Endothelial cell of umbilical vein (primary cell): ENCODE data around the gene KCNJ16. TPM values are rescaled to one million over a fixed set of nuclear protein-coding genes. Genes with fewer than 3 reads are reported as not detected.

ENCODE experiments used
- BruUV-seq: library from RNA; stranded (reverse); fragments of 400-500 nt; replicated peaks from 2 replicates; lab custom pipeline; 2021; lab: Mats Ljungman, UMichigan
- CTCF ChIA-PET: fragments of 300-600, 350-600 bp; sonication (Branson Sonifier 250); formaldehyde crosslinking; loops from one replicate; lab custom pipeline; 2021; ENCODE audit warnings: antibody characterized with exemption, inconsistent platforms; lab: Charles Lee
- POLR2A ChIA-PET: fragments of 300-600, 350-600 bp; sonication (Branson Sonifier 250); formaldehyde crosslinking; loops from one replicate; lab custom pipeline; 2021; ENCODE audit warnings: antibody characterized with exemption, inconsistent platforms; lab: Charles Lee
- DNase-seq: peaks from one replicate; pipeline ENCODE4 v3.0.0-alpha.2; 2011; ENCODE audit warnings: low read depth, low spot score
- FAIRE-seq: peaks from 2 replicates; lab custom pipeline; 2011; peaks lifted over from hg19 to GRCh38; lab: Jason Lieb, UNC
- H2AFZ ChIP-seq: 2 replicates; pipeline ENCODE4 v1.6.0; 2012; ENCODE audit warnings: low read depth, low read length, control low read depth, inconsistent platforms
- H3K27ac ChIP-seq: 2 replicates; pipeline ENCODE4 v1.5.1; 2011; ENCODE audit warnings: low read depth, mild to moderate bottlenecking, control low read depth, low read length, moderate library complexity; ENCODE audit not compliant: insufficient read depth
- H3K27me3 ChIP-seq, 2 experiments: 2 replicates each; pipeline versions ENCODE4 v1.6.0 to v1.6.1; 2011; ENCODE audit warnings: low read length in 2 of 2, mixed read lengths in 1 of 2; ENCODE audit not compliant: control insufficient read depth in 2 of 2, insufficient read depth in 2 of 2
- H3K36me3 ChIP-seq, 2 experiments: 2 replicates in 1 of 2; 3 replicates in 1 of 2; pipeline ENCODE4 v1.5.1; 2011; ENCODE audit warnings: low read length in 2 of 2, mild to moderate bottlenecking in 1 of 2, moderate library complexity in 1 of 2; ENCODE audit not compliant: control insufficient read depth in 2 of 2, insufficient read depth in 2 of 2; ENCODE audit errors: extremely low read depth in 1 of 2
- H3K4me1 ChIP-seq: 3 replicates; pipeline ENCODE4 v1.5.1; 2011; ENCODE audit warnings: mild to moderate bottlenecking, low read length; ENCODE audit not compliant: control insufficient read depth, insufficient read depth; ENCODE audit errors: extremely low read depth
- H3K4me2 ChIP-seq: 2 replicates; pipeline ENCODE4 v1.6.1; 2011; ENCODE audit warnings: low read length, control low read depth, mixed read lengths; ENCODE audit not compliant: insufficient read depth
- H3K4me3 ChIP-seq, 3 experiments: fragments of 200-600 bp in 1 of 3; sonication (generic), shearing (Covaris generic) in 1 of 3; replicated peaks in 1 of 3; 2 replicates each; pipeline ENCODE4 v1.5.1; 2011 to 2016; ENCODE audit warnings: control low read depth in 3 of 3, low read length in 3 of 3, mild to moderate bottlenecking in 2 of 3, inconsistent platforms in 1 of 3, low read depth in 1 of 3, moderate library complexity in 1 of 3; ENCODE audit not compliant: insufficient read depth in 1 of 3
- H3K79me2 ChIP-seq: 2 replicates; pipeline ENCODE4 v1.6.0; 2012; ENCODE audit warnings: low read length, inconsistent platforms; ENCODE audit not compliant: control insufficient read depth, insufficient read depth
- H3K9ac ChIP-seq: replicated peaks from 2 replicates; pipeline ENCODE3; 2011; ENCODE audit warnings: low read length, control low read depth; ENCODE audit not compliant: insufficient read depth; ENCODE audit errors: extremely low read depth
- H3K9me1 ChIP-seq: replicated peaks from 3 replicates; pipeline ENCODE4 v1.6.0; 2011; ENCODE audit warnings: mild to moderate bottlenecking, low read length; ENCODE audit not compliant: control insufficient read depth, insufficient read depth; ENCODE audit errors: extremely low read depth
- H3K9me3 ChIP-seq: replicated peaks from 2 replicates; pipeline ENCODE4 v1.5.1; 2012; ENCODE audit warnings: low read length, inconsistent platforms; ENCODE audit not compliant: control insufficient read depth, insufficient read depth
- H4K20me1 ChIP-seq: replicated peaks from 2 replicates; pipeline ENCODE3; 2011; ENCODE audit warnings: mild to moderate bottlenecking, low read length; ENCODE audit not compliant: control insufficient read depth, insufficient read depth; ENCODE audit errors: extremely low read depth
- CTCF ChIP-seq, 2 donors: IDR thresholded peaks; 1 replicate in 1 of 2; 2 replicates in 1 of 2; pipeline ENCODE4 v1.5.1; 2011; ENCODE audit warnings: low read length in 2 of 2, mild to moderate bottlenecking in 2 of 2, moderate library complexity in 2 of 2, control low read depth in 1 of 2, inconsistent platforms in 1 of 2, low read depth in 1 of 2; ENCODE audit not compliant: insufficient read depth in 1 of 2; ENCODE audit errors: extremely low read depth in 1 of 2
- EZH2 ChIP-seq: IDR thresholded peaks from 2 replicates; pipeline ENCODE4 v1.6.1; 2012; ENCODE audit warnings: borderline replicate concordance, low read depth, mild to moderate bottlenecking, moderate library complexity, low read length, inconsistent platforms; ENCODE audit not compliant: severe bottlenecking
- FOS ChIP-seq: IDR thresholded peaks from 2 replicates; pipeline ENCODE4 v1.6.1; 2011; ENCODE audit warnings: mild to moderate bottlenecking, low read length, moderate library complexity, borderline replicate concordance; ENCODE audit not compliant: insufficient read depth
- GATA2 ChIP-seq: IDR thresholded peaks from 2 replicates; pipeline ENCODE4 v1.7.0; 2011; ENCODE audit warnings: low read depth, mild to moderate bottlenecking, moderate library complexity, mixed read lengths, low read length; ENCODE audit not compliant: insufficient read length, insufficient read depth
- JUN ChIP-seq: IDR thresholded peaks from 2 replicates; pipeline ENCODE4 v1.6.1; 2011; ENCODE audit warnings: borderline replicate concordance, low read depth; ENCODE audit not compliant: insufficient read length, insufficient read depth
- MAX ChIP-seq: IDR thresholded peaks from 2 replicates; pipeline ENCODE4 v1.6.1; 2011; ENCODE audit not compliant: insufficient read depth, insufficient read length
- MYC ChIP-seq: IDR thresholded peaks from one replicate; pipeline ENCODE4 v1.6.1; 2011; ENCODE audit warnings: mild to moderate bottlenecking, low read depth, low read length
- POLR2A ChIP-seq: IDR thresholded peaks from 2 replicates; pipeline ENCODE4 v1.6.1; 2012; ENCODE audit warnings: low read depth, mild to moderate bottlenecking, control low read depth, low read length
- POLR2AphosphoS5 ChIP-seq: IDR thresholded peaks from 2 replicates; pipeline ENCODE4 v1.6.1; 2012; ENCODE audit warnings: low read depth, mild to moderate bottlenecking, control low read depth, low read length, moderate library complexity; ENCODE audit not compliant: insufficient read depth
- dilution Hi-C: fragments of 300-500 bp; cut with MboI; formaldehyde crosslinking; loops from one replicate; pipeline ENCODE4 v1.15.0; 2019; ENCODE audit warnings: low sequenced_read_pairs; ENCODE audit not compliant: extremely low pct_ligation_motif_present
- intact Hi-C: fragments of 100-400 bp; cut with micrococcal nuclease; formaldehyde crosslinking; loops from one replicate; pipeline ENCODE4 v1.10.0; 2022
- polyA plus RNA-seq, 4 experiments: library from polyadenylated mRNA; depleted of rRNA in 3 of 4; stranded (reverse) in 3 of 4; unstranded in 1 of 4; fragments of >200 nt; gene quantifications; 2 replicates each; pipeline versions ENCODE4 v1.2.1 to v1.2.3, GENCODE V29; 2011 to 2012; ENCODE audit warnings: missing spikeins in 1 of 4
- total RNA-seq: library from RNA; stranded (reverse); gene quantifications from 2 replicates; pipeline ENCODE4 v1.2.3, GENCODE V29; 2021

Gene KCNJ16
- total and polyA plus RNA-seq, 2 donors (not counting 3 experiments of a cell fraction or from before 2014, with no cell fraction given) = 0.07 TPM; not detected in 1

GRCh38 chr17:70172449-70172848, 97.4 kb downstream of the KCNJ16 start:
- H3K9me1 ChIP-seq = no peaks in the 10 kb centered on the region
- TF ChIP-seq POLR2A = no peak
- TF ChIP-seq FOS = no peak
- TF ChIP-seq MAX = no peak
- TF ChIP-seq POLR2AphosphoS5 = no peak
- H3K4me1 ChIP-seq = peaks cover 44% of the 10 kb centered on the region
- CTCF ChIA-PET = interaction anchor here (0.7 to 7.9 kb wide), 9 partner anchors 9 to 646 kb away, joined by 3 to 156 read pairs (median 5); no protein-coding TSS in a partner anchor
- peaks cover 34% of the 10 kb centered on the region for H3K79me2 ChIP-seq
- intact Hi-C loops (loop anchor here (5.0 kb wide), 1 partner anchor 120 kb away; no protein-coding TSS in a partner anchor), dilution Hi-C loops (no loop called here)
- no peaks in the 10 kb centered on the region for H4K20me1 ChIP-seq
- FAIRE-seq = no peak
- H3K27me3 ChIP-seq = no peaks in the 10 kb centered on the region
- H3K9ac ChIP-seq = no peak overlapping the region
- DNase-seq = peak; percentile 40
- H3K9me3 ChIP-seq = no peaks in the 10 kb centered on the region
- no peak overlapping the region for H2AFZ ChIP-seq
- no peak overlapping the region for H3K4me3 ChIP-seq
- no TSS peak for BruUV-seq
- H3K4me2 ChIP-seq = peak overlapping the region; percentile 97
- POLR2A ChIA-PET = no interaction called here
- no peak overlapping the region for H3K27ac ChIP-seq
- peaks cover 0 to 15% of the 10 kb centered on the region in 2 experiments for H3K36me3 ChIP-seq

GRCh38 chr17:70172923-70173322, 97.9 kb downstream of the KCNJ16 start:
- TF ChIP-seq GATA2 (no peak), MAX (no peak), FOS (peak; percentile 43), POLR2A (no peak), EZH2 (no peak), POLR2AphosphoS5 (no peak), MYC (no peak), CTCF (IDR thresholded peaks at IDR 0.05; ENCODE audit: extremely low read depth in 1 of 2, insufficient read depth in 1 of 2, low read depth in 1 of 2, low read length in 2 of 2) (no peak), JUN (peak; percentile 49)
- H3K79me2 ChIP-seq = peaks cover 34% of the 10 kb centered on the region
- no peak overlapping the region for H3K27ac ChIP-seq
- POLR2A ChIA-PET = no interaction called here
- CTCF ChIA-PET = interaction anchor here (0.7 to 7.9 kb wide), 8 partner anchors 9 to 646 kb away, joined by 3 to 156 read pairs (median 4); no protein-coding TSS in a partner anchor
- no peaks in the 10 kb centered on the region for H3K27me3 ChIP-seq
- H3K36me3 ChIP-seq = peaks cover 0 to 15% of the 10 kb centered on the region in 2 experiments
- no peak overlapping the region for H2AFZ ChIP-seq
- no peak overlapping the region for H3K9ac ChIP-seq
- H3K4me1 ChIP-seq = peaks cover 39% of the 10 kb centered on the region
- no peaks in the 10 kb centered on the region for H4K20me1 ChIP-seq
- no peaks in the 10 kb centered on the region for H3K9me1 ChIP-seq
- intact Hi-C loops (loop anchor here (5.0 kb wide), 1 partner anchor 119 kb away; no protein-coding TSS in a partner anchor), dilution Hi-C loops (no loop called here)
- H3K4me2 ChIP-seq = peak overlapping the region; percentile 97
- peak; percentile 75 for FAIRE-seq
- BruUV-seq = no TSS peak
- no peak overlapping the region for H3K4me3 ChIP-seq
- DNase-seq = peak; percentile 51
- no peaks in the 10 kb centered on the region for H3K9me3 ChIP-seq
